ENCODE measurements around the gene MAPRE2. TPM values are rescaled to one million over a fixed set of nuclear protein-coding genes. Genes with fewer than 3 reads are reported as not detected.

MAPRE2 gene
- total and polyA plus RNA-seq, 11 donors, result 36.4 to 190 (median 137) TPM

- 94 to 97% (median 96%) methylated on average over 3 of the region's 3 CpGs for WGBS, 4 donors
- no peaks in the 10 kb centered on the region for H3K27me3 ChIP-seq
- DNase-seq (no peak), ATAC-seq (no peak)
- no peak overlapping the region for H3K4me3 ChIP-seq
- no peaks in the 10 kb centered on the region for H3K36me3 ChIP-seq
- intact Hi-C loops (cut with DNase I), result no loop called here
- H3K4me1 ChIP-seq, result peaks cover 0 to 7% (median 0%) of the 10 kb centered on the region in 12 donors
- no peak overlapping the region for H3K27ac ChIP-seq
- TF ChIP-seq POLR2A (IDR thresholded peaks at IDR 0.05), result no peak
- TF ChIP-seq, protein P1, sequence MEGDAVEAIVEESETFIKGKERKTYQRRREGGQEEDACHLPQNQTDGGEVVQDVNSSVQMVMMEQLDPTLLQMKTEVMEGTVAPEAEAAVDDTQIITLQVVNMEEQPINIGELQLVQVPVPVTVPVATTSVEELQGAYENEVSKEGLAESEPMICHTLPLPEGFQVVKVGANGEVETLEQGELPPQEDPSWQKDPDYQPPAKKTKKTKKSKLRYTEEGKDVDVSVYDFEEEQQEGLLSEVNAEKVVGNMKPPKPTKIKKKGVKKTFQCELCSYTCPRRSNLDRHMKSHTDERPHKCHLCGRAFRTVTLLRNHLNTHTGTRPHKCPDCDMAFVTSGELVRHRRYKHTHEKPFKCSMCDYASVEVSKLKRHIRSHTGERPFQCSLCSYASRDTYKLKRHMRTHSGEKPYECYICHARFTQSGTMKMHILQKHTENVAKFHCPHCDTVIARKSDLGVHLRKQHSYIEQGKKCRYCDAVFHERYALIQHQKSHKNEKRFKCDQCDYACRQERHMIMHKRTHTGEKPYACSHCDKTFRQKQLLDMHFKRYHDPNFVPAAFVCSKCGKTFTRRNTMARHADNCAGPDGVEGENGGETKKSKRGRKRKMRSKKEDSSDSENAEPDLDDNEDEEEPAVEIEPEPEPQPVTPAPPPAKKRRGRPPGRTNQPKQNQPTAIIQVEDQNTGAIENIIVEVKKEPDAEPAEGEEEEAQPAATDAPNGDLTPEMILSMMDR (IDR thresholded peaks at IDR 0.05), result no peak
- H3K9me3 ChIP-seq, result peaks cover 0 to 10% (median 0%) of the 10 kb centered on the region in 12 donors
These were observed 135.7 kb downstream of the MAPRE2 start for GRCh38 chr18:35176925-35177324.

DNA sequence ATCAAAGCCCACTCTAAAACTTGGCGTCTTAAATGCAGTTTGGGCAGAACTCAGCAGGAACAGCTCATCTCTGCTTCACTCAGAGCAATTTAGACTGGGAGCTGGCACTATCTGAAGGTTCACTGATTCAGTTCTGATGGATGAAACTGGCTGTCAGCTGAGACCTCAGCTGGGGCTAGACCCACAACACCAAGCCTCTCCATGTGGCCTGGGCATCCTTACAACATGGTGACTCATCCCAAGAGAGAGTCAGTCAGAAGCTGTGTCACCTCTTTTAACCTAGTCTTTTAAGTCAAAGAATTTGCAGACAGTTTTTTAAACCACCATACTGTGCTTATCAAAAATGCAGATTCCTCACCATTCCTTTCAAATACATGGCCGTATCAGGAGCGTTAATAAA lies 137.0 kb downstream of the MAPRE2 start:
- no peak for TF ChIP-seq POLR2A (IDR thresholded peaks at IDR 0.05)
- TF ChIP-seq, protein P1 (IDR thresholded peaks at IDR 0.05), result no peak
- no peak for DNase-seq
- H3K27me3 ChIP-seq, result no peaks in the 10 kb centered on the region
- H3K4me3 ChIP-seq, result no peak overlapping the region
- no peak for ATAC-seq
- H3K27ac ChIP-seq, result no peak overlapping the region
- WGBS, 4 donors, result 91 to 98% (median 93%) methylated on average over 3 of the region's 3 CpGs
- H3K9me3 ChIP-seq, result peaks cover 0 to 10% (median 0%) of the 10 kb centered on the region in 12 donors
- peaks cover 0 to 7% (median 0%) of the 10 kb centered on the region in 12 donors for H3K4me1 ChIP-seq
- intact Hi-C loops (cut with DNase I), result no loop called here
- H3K36me3 ChIP-seq, result no peaks in the 10 kb centered on the region

GRCh38 chr18:35179906-35180305 lies 138.7 kb downstream of the MAPRE2 start:
- no peak overlapping the region for H3K4me3 ChIP-seq
- intact Hi-C loops (cut with DNase I), result no loop called here
- WGBS, 4 donors, result 88 to 95% (median 94%) methylated on average over 4 of the region's 4 CpGs
- H3K27ac ChIP-seq, result no peak overlapping the region
- no peak for TF ChIP-seq POLR2A (IDR thresholded peaks at IDR 0.05)
- peaks cover 0 to 10% (median 0%) of the 10 kb centered on the region in 12 donors for H3K9me3 ChIP-seq
- H3K4me1 ChIP-seq, result peaks cover 0 to 3% (median 0%) of the 10 kb centered on the region in 12 donors
- DNase-seq, result no peak
- no peak for ATAC-seq
- no peaks in the 10 kb centered on the region for H3K36me3 ChIP-seq
- H3K27me3 ChIP-seq, result no peaks in the 10 kb centered on the region

DNA sequence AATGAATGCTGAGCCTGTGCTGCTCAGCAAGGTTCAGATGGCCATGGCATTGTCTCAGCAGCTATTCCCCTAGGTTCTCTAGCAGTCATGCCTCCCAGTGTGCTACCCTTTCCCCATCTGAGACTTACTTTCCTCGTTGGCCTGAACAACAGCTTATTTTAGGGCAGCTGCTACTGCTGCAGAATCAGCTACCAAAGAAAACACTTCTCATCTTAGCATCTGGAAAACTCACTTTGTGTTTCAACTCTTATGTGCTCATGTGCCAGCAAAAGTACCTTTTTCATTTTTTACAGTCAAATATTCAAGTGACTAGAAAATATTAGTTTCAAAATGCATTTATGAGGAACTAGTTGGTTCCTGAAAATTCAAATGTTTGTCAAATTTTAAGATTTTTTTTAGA lies 139.2 kb downstream of the MAPRE2 start:
- Histone ChIP-seq H3K36me3 (no peaks in the 10 kb centered on the region), H3K27me3 (no peaks in the 10 kb centered on the region), H3K27ac (no peak overlapping the region), H3K4me1 (peaks cover 0 to 3% (median 0%) of the 10 kb centered on the region in 12 donors), H3K9me3 (peaks cover 0 to 10% (median 0%) of the 10 kb centered on the region in 12 donors), H3K4me3 (no peak overlapping the region)
- TF ChIP-seq, protein P1 (IDR thresholded peaks at IDR 0.05), result no peak
- no peak for TF ChIP-seq POLR2A (IDR thresholded peaks at IDR 0.05)
- no peak for DNase-seq
- WGBS, 4 donors, result 40 to 53% (median 48%) methylated on average over 1 of the region's 1 CpG
- intact Hi-C loops (cut with DNase I), result no loop called here
- no peak for ATAC-seq

GRCh38 chr18:35182151-35182550 lies 140.9 kb downstream of the MAPRE2 start:
- 94 to 98% (median 95%) methylated on average over 6 of the region's 6 CpGs for WGBS, 4 donors
- intact Hi-C loops (cut with DNase I), result no loop called here
- Histone ChIP-seq H3K9me3 (peaks cover 0 to 2% (median 0%) of the 10 kb centered on the region in 12 donors), H3K4me1 (peaks cover 0 to 3% (median 0%) of the 10 kb centered on the region in 12 donors), H3K36me3 (no peaks in the 10 kb centered on the region), H3K27me3 (no peaks in the 10 kb centered on the region), H3K4me3 (no peak overlapping the region), H3K27ac (no peak overlapping the region)
- TF ChIP-seq, protein P1 (IDR thresholded peaks at IDR 0.05), result no peak
- no peak for TF ChIP-seq POLR2A (IDR thresholded peaks at IDR 0.05)
- DNase-seq (no peak), ATAC-seq (no peak)

Measured in heart left ventricle (tissue), 16 donors.